HUES6 (cell line): ENCODE measurements around the gene TSPAN8.
"Not testable (repeated sequence)": the region's sequence is repeated elsewhere in the genome, so short reads cannot be mapped to it uniquely, and the experiment has no call there.

Experiments used
- H3K27ac ChIP-seq: 2 replicates; pipeline ENCODE4 v1.7.0; 2013; ENCODE audit warnings: low read depth, mild to moderate bottlenecking, low read length, inconsistent platforms
- H3K27me3 ChIP-seq: 2 replicates; pipeline ENCODE4 v1.6.1; 2013; ENCODE audit warnings: low read length; ENCODE audit not compliant: control insufficient read depth, insufficient read depth
- H3K36me3 ChIP-seq: 2 replicates; pipeline ENCODE4 v1.6.1; 2013; ENCODE audit warnings: low read length; ENCODE audit not compliant: control insufficient read depth, insufficient read depth
- H3K4me1 ChIP-seq: 2 replicates; pipeline ENCODE4 v1.6.1; 2013; ENCODE audit warnings: low read length; ENCODE audit not compliant: control insufficient read depth, insufficient read depth
- H3K4me3 ChIP-seq: 2 replicates; pipeline ENCODE4 v1.5.1; 2013; ENCODE audit warnings: low read depth, low read length
- H3K9ac ChIP-seq: one replicate; pipeline ENCODE4 v1.6.1; 2013; ENCODE audit warnings: mild to moderate bottlenecking, low read length
- H3K9me3 ChIP-seq: 2 replicates; pipeline ENCODE4 v1.6.1; 2013; ENCODE audit warnings: low read depth, low read length; ENCODE audit not compliant: control insufficient read depth, insufficient read depth

The TSPAN8 gene

DNA sequence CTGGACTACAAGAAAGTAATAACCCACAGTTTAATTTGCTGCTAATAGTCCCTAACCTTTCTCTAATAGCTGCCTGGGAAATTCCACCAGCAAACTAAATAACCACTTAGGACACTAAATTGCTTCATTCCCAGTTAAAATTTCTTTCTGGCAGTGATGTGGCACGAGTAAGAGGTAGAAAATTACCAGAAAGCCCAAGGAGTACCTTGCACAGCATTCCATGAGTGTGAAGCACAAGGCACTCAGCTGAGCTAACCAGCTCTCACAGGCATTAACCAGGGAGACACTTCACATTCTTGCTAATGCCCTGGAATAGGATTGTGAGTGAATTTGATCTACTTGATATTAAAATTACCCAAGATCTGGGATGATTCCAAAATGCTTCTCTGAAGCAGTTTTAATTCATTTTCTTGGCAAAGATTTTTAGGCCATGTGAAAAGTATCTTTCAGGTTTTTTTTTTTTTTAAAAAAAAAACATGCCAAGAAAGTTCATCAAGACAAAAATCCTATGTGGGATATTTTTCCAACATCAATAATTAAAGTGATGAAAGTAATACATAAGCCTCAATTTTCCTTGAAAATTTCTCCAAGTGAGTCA, 29.5 kb downstream of the TSPAN8 start:
- Histone ChIP-seq H3K4me1 (no peaks in the 10 kb centered on the region), H3K27ac (no peak overlapping the region), H3K9me3 (no peaks in the 10 kb centered on the region), H3K27me3 (no peaks in the 10 kb centered on the region), H3K9ac (no peak overlapping the region), H3K4me3 (no peak overlapping the region), H3K36me3 (no peaks in the 10 kb centered on the region)

GRCh38 chr12:71125949-71126348, 31.9 kb downstream of the TSPAN8 start:
- H3K4me3 ChIP-seq = no peak overlapping the region
- H3K27ac ChIP-seq = no peak overlapping the region
- H3K9ac ChIP-seq = no peak overlapping the region
- H3K4me1 ChIP-seq = no peaks in the 10 kb centered on the region
- H3K27me3 ChIP-seq = no peaks in the 10 kb centered on the region
- H3K9me3 ChIP-seq = no peaks in the 10 kb centered on the region
- H3K36me3 ChIP-seq = no peaks in the 10 kb centered on the region

DNA sequence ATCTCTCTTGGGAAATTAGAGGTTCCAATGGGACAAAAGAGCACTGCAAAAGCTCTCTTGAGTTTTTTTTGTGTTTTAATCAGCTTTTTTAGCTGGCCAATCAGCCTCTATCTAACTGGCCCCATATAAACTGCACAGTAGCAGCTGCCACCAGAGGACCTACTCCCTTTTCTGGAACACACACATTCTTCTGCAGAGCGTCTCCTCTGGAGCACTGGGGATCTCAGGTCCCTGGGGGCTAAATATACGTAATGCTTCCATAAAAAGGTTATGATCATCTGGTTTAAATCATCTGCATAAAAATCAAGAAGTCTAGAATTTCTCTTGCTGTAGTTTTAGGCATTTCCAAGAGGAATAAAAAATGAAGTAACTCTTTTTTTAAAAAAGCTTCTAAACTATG, 32.3 kb downstream of the TSPAN8 start:
- no peak overlapping the region for H3K27ac ChIP-seq
- H3K4me3 ChIP-seq = no peak overlapping the region
- no peak overlapping the region for H3K9ac ChIP-seq
- no peaks in the 10 kb centered on the region for H3K36me3 ChIP-seq
- H3K27me3 ChIP-seq = no peaks in the 10 kb centered on the region
- H3K4me1 ChIP-seq = no peaks in the 10 kb centered on the region
- H3K9me3 ChIP-seq = no peaks in the 10 kb centered on the region

- Histone ChIP-seq H3K36me3 (no peaks in the 10 kb centered on the region), H3K27ac (no peak overlapping the region), H3K27me3 (no peaks in the 10 kb centered on the region), H3K4me3 (no peak overlapping the region), H3K9me3 (no peaks in the 10 kb centered on the region), H3K9ac (no peak overlapping the region), H3K4me1 (no peaks in the 10 kb centered on the region)
Measured at GRCh38 chr12:71124835-71125460, 32.9 kb downstream of the TSPAN8 start.

DNA sequence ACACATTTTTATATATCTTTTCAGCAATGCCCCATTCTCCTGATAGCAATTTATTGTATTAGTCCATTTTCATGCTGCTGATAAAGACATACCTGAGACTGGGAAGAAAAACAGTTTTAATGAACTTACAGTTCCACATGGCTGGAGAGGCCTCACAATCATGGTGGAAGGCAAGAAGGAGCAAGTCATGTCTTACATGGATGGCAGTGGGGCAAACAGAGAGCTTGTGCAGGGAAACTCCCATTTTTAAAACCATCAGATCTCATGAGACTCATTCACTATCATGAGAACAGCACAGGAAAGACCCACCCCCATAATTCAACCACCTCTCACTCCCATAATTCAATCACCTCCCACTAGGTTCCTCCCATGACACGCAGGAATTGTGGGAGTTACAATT, 44.7 kb downstream of the TSPAN8 start:
- not testable (repeated sequence) for H3K9ac ChIP-seq, H3K4me1 ChIP-seq, H3K36me3 ChIP-seq, H3K27ac ChIP-seq, H3K27me3 ChIP-seq, H3K4me3 ChIP-seq
- peaks cover 29% of the 10 kb centered on the region for H3K9me3 ChIP-seq

- Histone ChIP-seq H3K27me3 (no peaks in the 10 kb centered on the region), H3K9me3 (peaks cover 27% of the 10 kb centered on the region), H3K9ac (no peak overlapping the region), H3K4me1 (no peaks in the 10 kb centered on the region), H3K4me3 (no peak overlapping the region), H3K36me3 (peaks cover 4% of the 10 kb centered on the region; the same call in 1 of the 2 replicates), H3K27ac (no peak overlapping the region)
Measured at GRCh38 chr12:71109834-71110233, 48.0 kb downstream of the TSPAN8 start.

GRCh38 chr12:71108355-71108754, 49.4 kb downstream of the TSPAN8 start:
- Histone ChIP-seq H3K27ac (no peak overlapping the region), H3K4me1 (no peaks in the 10 kb centered on the region), H3K9ac (no peak overlapping the region), H3K27me3 (no peaks in the 10 kb centered on the region), H3K4me3 (no peak overlapping the region), H3K36me3 (peaks cover 3% of the 10 kb centered on the region; the same call in 1 of the 2 replicates), H3K9me3 (peaks cover 29% of the 10 kb centered on the region)

GRCh38 chr12:71107936-71108335, 49.9 kb downstream of the TSPAN8 start:
- H3K4me1 ChIP-seq = no peaks in the 10 kb centered on the region
- H3K27ac ChIP-seq = no peak overlapping the region
- no peaks in the 10 kb centered on the region for H3K27me3 ChIP-seq
- H3K36me3 ChIP-seq = peaks cover 3% of the 10 kb centered on the region; the same call in 1 of the 2 replicates
- peaks cover 27% of the 10 kb centered on the region for H3K9me3 ChIP-seq
- H3K4me3 ChIP-seq = no peak overlapping the region
- H3K9ac ChIP-seq = no peak overlapping the region

DNA sequence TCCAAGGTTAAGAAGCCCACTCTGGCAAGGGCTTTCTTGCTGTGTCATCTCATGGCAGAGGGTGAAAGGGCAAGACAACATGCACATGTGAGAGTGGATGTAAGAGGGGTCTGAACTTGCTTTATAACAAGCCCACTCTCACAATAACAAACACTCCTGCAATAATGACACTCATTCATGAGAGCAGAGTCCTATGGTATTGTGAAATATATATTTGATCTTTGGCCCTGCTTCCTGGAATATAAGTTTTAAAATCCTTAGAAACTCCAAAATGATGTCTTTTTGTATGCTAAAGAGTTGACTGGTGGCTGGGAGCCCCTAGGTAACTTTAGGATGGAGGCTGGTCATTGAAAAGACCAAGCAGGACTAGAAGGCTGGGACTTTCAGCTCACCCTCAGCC, 51.8 kb downstream of the TSPAN8 start:
- H3K27me3 ChIP-seq = no peaks in the 10 kb centered on the region
- peaks cover 3% of the 10 kb centered on the region; the same call in 1 of the 2 replicates for H3K36me3 ChIP-seq
- H3K9me3 ChIP-seq = peaks cover 10% of the 10 kb centered on the region
- no peaks in the 10 kb centered on the region for H3K4me1 ChIP-seq
- H3K9ac ChIP-seq = no peak overlapping the region
- no peak overlapping the region for H3K27ac ChIP-seq
- H3K4me3 ChIP-seq = no peak overlapping the region

DNA sequence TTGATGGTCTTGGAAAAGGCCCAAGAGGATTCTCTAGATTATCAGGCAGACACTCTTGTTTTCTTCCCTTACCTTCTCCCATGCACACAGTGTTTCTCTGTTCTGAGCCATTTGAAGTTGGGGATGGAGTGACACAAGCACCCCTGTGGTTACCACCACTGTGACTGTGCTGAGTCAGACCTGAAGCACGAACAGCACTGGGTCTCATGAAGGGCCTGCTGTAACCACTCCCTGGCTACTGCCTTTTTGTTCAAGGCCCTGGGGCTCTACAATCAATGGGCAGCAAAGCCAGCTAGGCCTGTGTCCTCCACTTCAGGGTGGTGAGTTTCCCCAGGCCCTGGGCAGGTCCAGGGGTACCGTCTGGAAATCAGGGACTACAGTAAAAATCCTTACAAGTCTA, 65.5 kb downstream of the TSPAN8 start:
- Histone ChIP-seq H3K4me1 (no peaks in the 10 kb centered on the region), H3K27me3 (no peaks in the 10 kb centered on the region), H3K36me3 (no peaks in the 10 kb centered on the region), H3K9me3 (no peaks in the 10 kb centered on the region), H3K4me3 (no peak overlapping the region), H3K27ac (no peak overlapping the region), H3K9ac (no peak overlapping the region)

GRCh38 chr12:71090971-71091370, 66.8 kb downstream of the TSPAN8 start:
- no peaks in the 10 kb centered on the region for H3K36me3 ChIP-seq
- H3K9ac ChIP-seq = no peak overlapping the region
- no peaks in the 10 kb centered on the region for H3K4me1 ChIP-seq
- no peaks in the 10 kb centered on the region for H3K27me3 ChIP-seq
- no peak overlapping the region for H3K4me3 ChIP-seq
- H3K9me3 ChIP-seq = no peaks in the 10 kb centered on the region
- no peak overlapping the region for H3K27ac ChIP-seq
